Adrenal gland (tissue), 5 donors: ENCODE data around the gene PER1.

ENCODE experiments used
- POLR2A ChIP-seq, 2 donors: fragments of 450-650 bp; IDR thresholded peaks; one replicate each; pipeline ENCODE4 v1.6.1; 2017; ENCODE audit warnings: antibody characterized with exemption in 2 of 2, mild to moderate bottlenecking in 2 of 2, moderate library complexity in 1 of 2
- TF ChIP-seq, protein P1 (sequence below), 6 experiments: fragments of 450-650 bp in 4 of 6; fragments of 200-600 bp in 2 of 6; sonication (generic) in 1 of 6; IDR thresholded peaks; 1 replicate in 5 of 6; 2 replicates in 1 of 6; pipeline versions ENCODE4 v1.5.1 to v1.8.0; 2016 to 2021; ENCODE audit warnings: antibody characterized with exemption in 6 of 6, mild to moderate bottlenecking in 2 of 6, moderate library complexity in 1 of 6
- donor health status: DM: no; HTN: no; CAD: no.

DNA sequence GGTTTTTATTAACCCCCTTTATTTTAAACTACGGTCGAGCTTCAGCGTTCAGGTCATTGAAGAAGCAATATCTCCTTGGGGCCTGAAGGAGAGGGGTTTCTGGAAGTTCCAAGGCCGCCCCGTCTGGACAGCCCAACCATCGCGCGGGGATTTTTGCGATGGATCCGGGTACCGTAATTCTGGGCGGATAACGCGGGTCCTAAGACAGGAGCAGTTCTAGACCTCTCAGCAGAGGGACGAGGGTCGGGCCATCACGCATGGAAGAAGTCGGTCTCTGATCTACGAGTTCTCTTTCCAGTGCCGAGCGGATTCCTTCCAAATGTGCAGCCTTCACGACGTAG lies 34.2 kb upstream of the PER1 start:
- TF ChIP-seq, protein P1, sequence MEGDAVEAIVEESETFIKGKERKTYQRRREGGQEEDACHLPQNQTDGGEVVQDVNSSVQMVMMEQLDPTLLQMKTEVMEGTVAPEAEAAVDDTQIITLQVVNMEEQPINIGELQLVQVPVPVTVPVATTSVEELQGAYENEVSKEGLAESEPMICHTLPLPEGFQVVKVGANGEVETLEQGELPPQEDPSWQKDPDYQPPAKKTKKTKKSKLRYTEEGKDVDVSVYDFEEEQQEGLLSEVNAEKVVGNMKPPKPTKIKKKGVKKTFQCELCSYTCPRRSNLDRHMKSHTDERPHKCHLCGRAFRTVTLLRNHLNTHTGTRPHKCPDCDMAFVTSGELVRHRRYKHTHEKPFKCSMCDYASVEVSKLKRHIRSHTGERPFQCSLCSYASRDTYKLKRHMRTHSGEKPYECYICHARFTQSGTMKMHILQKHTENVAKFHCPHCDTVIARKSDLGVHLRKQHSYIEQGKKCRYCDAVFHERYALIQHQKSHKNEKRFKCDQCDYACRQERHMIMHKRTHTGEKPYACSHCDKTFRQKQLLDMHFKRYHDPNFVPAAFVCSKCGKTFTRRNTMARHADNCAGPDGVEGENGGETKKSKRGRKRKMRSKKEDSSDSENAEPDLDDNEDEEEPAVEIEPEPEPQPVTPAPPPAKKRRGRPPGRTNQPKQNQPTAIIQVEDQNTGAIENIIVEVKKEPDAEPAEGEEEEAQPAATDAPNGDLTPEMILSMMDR (IDR thresholded peaks at IDR 0.05), result peak in 3 of 6 experiments; percentile 18 to 47 (median 36)
- peak in 1 of 2 donors; percentile 31 for TF ChIP-seq POLR2A (IDR thresholded peaks at IDR 0.05)
